Glutamatergic neuron (in vitro differentiated cells): ENCODE measurements around the gene ROR1. TPM values are rescaled to one million over a fixed set of nuclear protein-coding genes. Genes with fewer than 3 reads are reported as not detected.

Source experiments
- DNase-seq: peaks from one replicate; pipeline ENCODE4 v3.0.0; 2022
- H3K27ac Mint-ChIP-seq: one replicate; pipeline ENCODE4 v1.8.0; 2020; ENCODE audit warnings: mild to moderate bottlenecking, mixed read lengths, inconsistent platforms; ENCODE audit not compliant: unreplicated experiment
- H3K27me3 Mint-ChIP-seq: one replicate; pipeline ENCODE4 v1.8.0; 2020; ENCODE audit warnings: mild to moderate bottlenecking, moderate library complexity, mixed read lengths, inconsistent platforms; ENCODE audit not compliant: unreplicated experiment
- H3K36me3 Mint-ChIP-seq: one replicate; pipeline ENCODE4 v1.8.0; 2020; ENCODE audit warnings: mild to moderate bottlenecking, mixed read lengths, inconsistent platforms; ENCODE audit not compliant: unreplicated experiment
- H3K4me1 Mint-ChIP-seq: one replicate; pipeline ENCODE4 v1.8.0; 2020; ENCODE audit warnings: mild to moderate bottlenecking, low read depth, mixed read lengths, inconsistent platforms; ENCODE audit not compliant: unreplicated experiment
- H3K4me3 Mint-ChIP-seq: one replicate; pipeline ENCODE4 v1.8.0; 2020; ENCODE audit warnings: mild to moderate bottlenecking, mixed read lengths, inconsistent platforms; ENCODE audit not compliant: unreplicated experiment
- H3K9me3 Mint-ChIP-seq: one replicate; pipeline ENCODE4 v1.8.0; 2020; ENCODE audit warnings: mild to moderate bottlenecking, moderate library complexity, mixed read lengths, inconsistent platforms; ENCODE audit not compliant: unreplicated experiment
- total RNA-seq: library from RNA; stranded (reverse); fragmentation: NEBNext Ultra II Directional; extraction: Animal tissue kit (Norgen Biotek cat#: 25700); gene quantifications from one replicate; pipeline ENCODE4 v1.2.1, GENCODE V29; 2021; ENCODE audit not compliant: unreplicated experiment
- TF ChIP-seq, protein P1 (sequence below): fragments of 200-600 bp; sonication (generic); IDR thresholded peaks from one replicate; pipeline ENCODE4 v1.5.0; 2021; ENCODE audit not compliant: partially characterized antibody, unreplicated experiment

ROR1 gene
- total RNA-seq, 1 donor from 2014 or later = 11.3 TPM

DNA sequence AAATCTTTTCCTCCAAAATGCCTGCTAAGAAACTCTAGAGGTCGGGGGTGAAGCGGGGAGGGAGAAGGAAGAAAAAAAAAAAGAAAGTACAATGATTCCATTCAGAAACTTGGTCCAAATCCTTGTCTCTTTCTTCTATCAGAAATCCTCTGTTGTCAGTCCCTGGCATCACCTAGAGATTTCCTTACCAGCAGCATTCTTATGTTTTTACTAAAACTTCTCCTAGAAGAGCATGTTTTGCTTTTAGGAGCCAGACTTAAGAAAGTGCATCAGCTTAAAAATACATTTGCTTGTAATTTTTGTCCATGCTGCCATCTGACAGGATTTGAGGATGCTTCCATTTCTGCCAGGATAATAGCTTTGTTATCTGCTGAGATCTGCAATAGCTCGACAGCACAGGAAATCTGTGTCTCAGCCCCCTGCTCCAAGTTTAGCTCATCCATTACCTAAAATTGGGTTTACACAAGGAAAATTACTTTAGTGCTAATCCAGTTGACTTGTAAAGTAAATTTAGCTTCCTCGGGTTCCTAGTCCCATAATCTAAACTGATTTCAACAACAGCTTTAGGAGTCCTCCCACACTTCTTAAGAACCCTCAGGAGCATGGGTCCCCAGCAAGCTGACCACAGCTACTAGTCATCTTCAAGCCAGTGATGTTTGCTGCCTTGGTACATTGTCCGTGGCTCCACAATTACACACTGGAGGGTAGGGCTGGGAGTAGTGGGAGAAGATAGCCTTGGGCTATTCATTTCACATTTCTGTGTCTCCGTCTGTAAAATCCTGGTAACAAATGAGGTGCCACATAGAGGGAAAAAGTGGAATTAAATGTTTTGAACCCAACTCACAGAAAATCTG lies 337.3 kb downstream of the ROR1 start:
- H3K27ac Mint-ChIP-seq = no peak overlapping the region
- H3K36me3 Mint-ChIP-seq = no peaks in the 10 kb centered on the region

DNA sequence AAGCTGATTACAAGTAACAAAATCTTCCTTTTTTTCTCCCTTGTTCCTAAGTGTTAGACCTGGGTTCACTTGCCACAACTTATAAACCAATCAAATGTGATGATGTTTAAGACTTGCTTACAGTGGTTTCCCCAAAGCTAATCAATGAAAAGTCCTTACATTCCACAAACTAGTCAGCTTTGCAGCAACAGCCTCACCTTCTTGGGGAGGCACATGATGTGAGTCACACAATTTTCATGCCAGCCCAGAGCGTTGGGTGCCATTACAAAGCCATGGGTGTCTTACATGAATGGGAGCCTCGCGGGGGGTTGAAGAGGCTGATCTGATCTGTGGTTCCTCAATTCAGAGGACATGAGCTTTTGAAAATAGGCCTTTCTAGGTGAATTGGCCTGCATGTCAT lies 338.0 kb downstream of the ROR1 start:
- Mint-ChIP-seq H3K4me3 (no peak overlapping the region), H3K36me3 (no peaks in the 10 kb centered on the region), H3K9me3 (peaks cover 2% of the 10 kb centered on the region), H3K27me3 (no peaks in the 10 kb centered on the region), H3K4me1 (peaks cover 2% of the 10 kb centered on the region), H3K27ac (no peak overlapping the region)
- TF ChIP-seq, protein P1, sequence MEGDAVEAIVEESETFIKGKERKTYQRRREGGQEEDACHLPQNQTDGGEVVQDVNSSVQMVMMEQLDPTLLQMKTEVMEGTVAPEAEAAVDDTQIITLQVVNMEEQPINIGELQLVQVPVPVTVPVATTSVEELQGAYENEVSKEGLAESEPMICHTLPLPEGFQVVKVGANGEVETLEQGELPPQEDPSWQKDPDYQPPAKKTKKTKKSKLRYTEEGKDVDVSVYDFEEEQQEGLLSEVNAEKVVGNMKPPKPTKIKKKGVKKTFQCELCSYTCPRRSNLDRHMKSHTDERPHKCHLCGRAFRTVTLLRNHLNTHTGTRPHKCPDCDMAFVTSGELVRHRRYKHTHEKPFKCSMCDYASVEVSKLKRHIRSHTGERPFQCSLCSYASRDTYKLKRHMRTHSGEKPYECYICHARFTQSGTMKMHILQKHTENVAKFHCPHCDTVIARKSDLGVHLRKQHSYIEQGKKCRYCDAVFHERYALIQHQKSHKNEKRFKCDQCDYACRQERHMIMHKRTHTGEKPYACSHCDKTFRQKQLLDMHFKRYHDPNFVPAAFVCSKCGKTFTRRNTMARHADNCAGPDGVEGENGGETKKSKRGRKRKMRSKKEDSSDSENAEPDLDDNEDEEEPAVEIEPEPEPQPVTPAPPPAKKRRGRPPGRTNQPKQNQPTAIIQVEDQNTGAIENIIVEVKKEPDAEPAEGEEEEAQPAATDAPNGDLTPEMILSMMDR = no peak
- no peak for DNase-seq

More for the DNA sequence above, 337.3 kb downstream of the ROR1 start:
- Mint-ChIP-seq H3K27me3 (peaks cover 2% of the 10 kb centered on the region), H3K4me3 (no peak overlapping the region), H3K9me3 (no peaks in the 10 kb centered on the region), H3K4me1 (peaks cover 2% of the 10 kb centered on the region)
- TF ChIP-seq, protein P1 = no peak
- no peak for DNase-seq

DNA sequence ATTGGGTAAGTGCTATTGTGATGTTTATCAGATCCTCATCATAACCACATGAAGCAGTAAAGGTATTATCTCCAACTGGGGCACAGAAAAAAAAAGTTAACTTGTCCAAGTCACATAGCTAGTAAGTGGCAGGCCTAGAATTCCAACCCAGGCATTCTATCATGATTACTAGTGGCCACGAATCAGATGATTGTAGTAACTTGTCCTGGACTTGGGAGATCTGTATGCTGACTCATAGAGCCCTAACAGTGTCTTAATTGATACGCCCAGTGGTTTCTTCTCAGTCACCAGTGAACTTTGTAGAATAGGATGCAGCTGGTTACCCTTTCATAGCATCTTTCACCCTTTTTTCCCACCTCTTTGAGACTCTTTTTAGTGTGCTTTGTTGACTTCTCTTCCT lies 338.5 kb downstream of the ROR1 start:
- peaks cover 2% of the 10 kb centered on the region for H3K4me1 Mint-ChIP-seq
- no peaks in the 10 kb centered on the region for H3K36me3 Mint-ChIP-seq
- no peak for DNase-seq
- H3K27me3 Mint-ChIP-seq = no peaks in the 10 kb centered on the region
- TF ChIP-seq, protein P1 = no peak
- no peak overlapping the region for H3K4me3 Mint-ChIP-seq
- no peak overlapping the region for H3K27ac Mint-ChIP-seq
- peaks cover 2% of the 10 kb centered on the region for H3K9me3 Mint-ChIP-seq

DNA sequence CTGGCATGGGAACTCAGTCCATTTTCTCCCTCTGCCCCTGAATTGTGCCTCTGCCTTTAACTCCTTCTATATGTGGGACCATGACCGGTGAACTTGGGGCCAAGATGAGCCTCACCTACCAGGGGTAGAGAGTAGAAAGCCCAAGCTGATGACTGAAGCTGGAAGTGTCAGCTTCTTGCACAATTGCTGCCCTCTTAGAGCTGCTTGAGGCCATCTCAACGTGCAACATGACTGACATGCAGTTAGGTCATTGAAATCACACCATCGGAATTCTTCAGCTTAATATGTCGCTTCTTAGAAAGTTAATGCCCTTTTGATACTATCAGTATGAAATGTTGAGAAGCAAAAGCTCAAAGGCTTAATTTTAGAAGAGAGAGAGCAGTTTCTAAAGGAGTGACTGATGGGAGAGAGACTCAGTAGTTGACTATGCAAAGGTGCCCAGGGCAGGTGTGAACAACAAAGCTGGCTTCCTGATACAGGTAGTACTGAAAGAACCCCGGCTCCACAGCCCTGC lies 340.3 kb downstream of the ROR1 start:
- Mint-ChIP-seq H3K4me3 (no peak overlapping the region), H3K4me1 (peaks cover 2% of the 10 kb centered on the region), H3K36me3 (no peaks in the 10 kb centered on the region), H3K27me3 (peaks cover 2% of the 10 kb centered on the region), H3K27ac (no peak overlapping the region), H3K9me3 (peaks cover 2% of the 10 kb centered on the region)
- no peak for DNase-seq
- TF ChIP-seq, protein P1 = no peak

DNA sequence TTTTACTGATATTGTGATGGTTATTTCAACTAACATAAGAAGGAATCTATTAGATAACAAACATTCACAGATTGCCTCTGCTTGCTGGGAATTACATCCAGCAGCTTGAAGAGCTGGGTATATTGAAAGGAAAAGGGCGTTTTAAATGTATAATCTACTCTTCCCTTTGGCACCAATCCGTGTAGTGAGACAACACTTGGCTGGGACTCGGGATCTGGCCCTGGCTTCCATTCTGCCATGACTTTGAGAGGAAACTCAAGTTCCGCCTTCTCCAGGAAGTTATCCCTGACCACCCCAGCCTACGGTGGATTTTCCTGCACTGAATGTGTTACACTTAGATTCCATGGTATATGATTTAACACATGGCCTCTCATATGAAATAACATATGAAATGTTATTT lies 342.7 kb downstream of the ROR1 start:
- TF ChIP-seq, protein P1 = no peak
- Mint-ChIP-seq H3K4me3 (no peak overlapping the region), H3K36me3 (no peaks in the 10 kb centered on the region), H3K9me3 (peaks cover 2% of the 10 kb centered on the region), H3K4me1 (peaks cover 2% of the 10 kb centered on the region), H3K27me3 (peaks cover 2% of the 10 kb centered on the region), H3K27ac (no peak overlapping the region)
- DNase-seq = no peak
